Measurements from ENCODE around the gene SAMD11.

DNA sequence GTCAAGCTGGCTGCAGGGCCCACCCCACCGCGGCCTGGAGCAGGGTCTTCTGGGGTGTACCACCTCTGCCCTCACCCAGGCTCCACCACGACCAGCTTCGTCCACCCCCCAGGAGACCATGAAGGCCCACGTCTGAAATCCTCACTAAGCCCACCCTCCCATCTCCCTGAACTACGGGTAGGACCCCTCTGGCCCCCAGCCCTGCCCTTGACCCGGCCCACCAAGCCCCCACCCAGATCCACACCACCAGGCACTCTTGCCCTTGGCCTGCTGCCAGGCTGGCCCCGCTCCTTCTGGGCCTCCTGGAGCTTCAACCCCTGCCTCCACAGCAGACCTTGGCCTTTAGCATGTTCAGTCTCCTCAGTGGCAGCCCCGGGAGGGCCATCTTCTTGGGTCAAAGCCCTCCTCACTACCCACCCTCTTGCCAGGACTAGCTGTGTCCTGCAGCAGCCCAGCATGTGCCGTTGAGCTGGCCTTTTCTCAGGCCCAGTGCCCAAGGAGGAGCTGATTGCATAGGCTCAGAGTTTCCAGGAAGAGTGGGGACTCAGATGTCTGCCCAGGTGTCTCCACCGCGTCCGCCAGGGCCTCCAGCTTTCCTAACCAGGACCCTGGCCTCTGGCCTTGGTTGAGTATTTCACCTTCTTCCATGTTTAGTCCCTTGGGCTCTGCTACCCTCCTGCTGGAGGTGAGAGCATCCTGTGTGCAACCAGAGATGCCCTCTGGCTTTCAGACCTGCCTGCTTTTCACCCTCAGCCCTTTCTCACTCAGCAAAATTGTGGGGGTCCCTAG, 17.7 kb upstream of the SAMD11 start:
- TF ChIP-seq, protein P1, sequence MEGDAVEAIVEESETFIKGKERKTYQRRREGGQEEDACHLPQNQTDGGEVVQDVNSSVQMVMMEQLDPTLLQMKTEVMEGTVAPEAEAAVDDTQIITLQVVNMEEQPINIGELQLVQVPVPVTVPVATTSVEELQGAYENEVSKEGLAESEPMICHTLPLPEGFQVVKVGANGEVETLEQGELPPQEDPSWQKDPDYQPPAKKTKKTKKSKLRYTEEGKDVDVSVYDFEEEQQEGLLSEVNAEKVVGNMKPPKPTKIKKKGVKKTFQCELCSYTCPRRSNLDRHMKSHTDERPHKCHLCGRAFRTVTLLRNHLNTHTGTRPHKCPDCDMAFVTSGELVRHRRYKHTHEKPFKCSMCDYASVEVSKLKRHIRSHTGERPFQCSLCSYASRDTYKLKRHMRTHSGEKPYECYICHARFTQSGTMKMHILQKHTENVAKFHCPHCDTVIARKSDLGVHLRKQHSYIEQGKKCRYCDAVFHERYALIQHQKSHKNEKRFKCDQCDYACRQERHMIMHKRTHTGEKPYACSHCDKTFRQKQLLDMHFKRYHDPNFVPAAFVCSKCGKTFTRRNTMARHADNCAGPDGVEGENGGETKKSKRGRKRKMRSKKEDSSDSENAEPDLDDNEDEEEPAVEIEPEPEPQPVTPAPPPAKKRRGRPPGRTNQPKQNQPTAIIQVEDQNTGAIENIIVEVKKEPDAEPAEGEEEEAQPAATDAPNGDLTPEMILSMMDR (IDR thresholded peaks at IDR 0.05) = no peak
- TF ChIP-seq POLR2A (IDR thresholded peaks at IDR 0.05) = no peak
